Adrenal gland (tissue), 5 donors: Measurements from ENCODE around the gene TMBIM4.

Experiments used
- CTCF ChIP-seq, 6 experiments: fragments of 450-650 bp in 4 of 6; fragments of 200-600 bp in 2 of 6; sonication (generic) in 1 of 6; IDR thresholded peaks; 1 replicate in 5 of 6; 2 replicates in 1 of 6; pipeline versions ENCODE4 v1.5.1 to v1.8.0; 2016 to 2021; ENCODE audit warnings: antibody characterized with exemption in 6 of 6, mild to moderate bottlenecking in 2 of 6, moderate library complexity in 1 of 6
- POLR2A ChIP-seq, 2 donors: fragments of 450-650 bp; IDR thresholded peaks; one replicate each; pipeline ENCODE4 v1.6.1; 2017; ENCODE audit warnings: antibody characterized with exemption in 2 of 2, mild to moderate bottlenecking in 2 of 2, moderate library complexity in 1 of 2
- donor health status: DM: no; HTN: no; CAD: no.

GRCh38 chr12:66119229-66119869, 50.4 kb downstream of the TMBIM4 start:
- TF ChIP-seq CTCF (IDR thresholded peaks at IDR 0.05), result no peak
- no peak for TF ChIP-seq POLR2A (IDR thresholded peaks at IDR 0.05)
